GM19099 (cell line): ENCODE measurements around the gene SPATA32.

Source experiments
- POLR2A ChIP-seq: IDR thresholded peaks from 3 replicates; pipeline ENCODE4 v1.6.1; 2011; ENCODE audit warnings: low read depth; ENCODE audit not compliant: insufficient read length; ENCODE audit errors: extremely low read depth

The SPATA32 gene

GRCh38 chr17:45261577-45262515 lies at the start of gene SPATA32:
Gene SPATA32, minus strand, starts transcription at chr17:45262094. Its CDS starts 78 bp downstream, at chr17:45262016.
- TF ChIP-seq POLR2A, result no peak

- TF ChIP-seq POLR2A, result no peak
Measured at GRCh38 chr17:45311401-45311759, 49.5 kb upstream of the SPATA32 start.

GRCh38 chr17:45310380-45311324 lies 48.8 kb upstream of the SPATA32 start:
- TF ChIP-seq POLR2A, result no peak

DNA sequence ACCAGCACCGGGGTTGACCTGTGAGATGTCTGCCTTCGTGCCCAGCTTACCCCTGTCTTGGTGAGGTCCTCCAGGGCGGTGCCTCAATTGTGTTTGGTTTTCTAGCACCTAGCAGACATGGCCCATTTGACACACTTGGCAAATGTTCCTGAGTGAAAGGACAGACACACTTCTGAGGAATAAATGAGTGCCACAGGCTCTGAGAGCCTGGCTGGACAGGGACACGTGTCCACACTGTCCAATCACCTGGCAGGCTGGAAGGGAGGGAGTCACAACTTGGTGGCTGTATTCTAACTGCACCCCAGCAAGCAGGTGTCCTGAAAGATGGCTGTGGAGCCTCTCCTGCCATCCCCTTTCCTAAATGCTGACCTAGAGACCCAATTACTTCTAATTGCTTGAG lies 47.5 kb upstream of the SPATA32 start:
- no peak for TF ChIP-seq POLR2A

DNA sequence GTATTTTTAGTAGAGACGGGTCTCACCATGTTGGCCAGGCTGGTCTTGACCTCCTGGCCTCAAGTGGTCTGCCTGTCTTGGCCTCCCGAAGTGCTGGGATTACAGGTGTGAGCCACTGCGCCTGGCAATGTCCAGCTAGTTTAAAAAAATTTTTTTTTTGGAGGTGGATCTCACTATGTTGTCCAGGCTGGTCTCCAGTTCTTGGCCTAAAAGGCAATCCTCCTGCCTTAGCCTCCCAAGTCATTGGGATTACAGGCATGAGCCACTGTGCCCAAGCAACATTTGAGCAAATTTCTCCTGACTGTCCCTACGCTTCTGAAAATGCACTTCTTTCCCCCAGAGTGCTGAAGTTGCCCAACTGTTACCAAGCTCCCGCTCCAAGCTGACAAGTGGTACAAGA lies 46.9 kb upstream of the SPATA32 start:
- no peak for TF ChIP-seq POLR2A

GRCh38 chr17:45308016-45308365 lies 46.1 kb upstream of the SPATA32 start:
- TF ChIP-seq POLR2A, result no peak

DNA sequence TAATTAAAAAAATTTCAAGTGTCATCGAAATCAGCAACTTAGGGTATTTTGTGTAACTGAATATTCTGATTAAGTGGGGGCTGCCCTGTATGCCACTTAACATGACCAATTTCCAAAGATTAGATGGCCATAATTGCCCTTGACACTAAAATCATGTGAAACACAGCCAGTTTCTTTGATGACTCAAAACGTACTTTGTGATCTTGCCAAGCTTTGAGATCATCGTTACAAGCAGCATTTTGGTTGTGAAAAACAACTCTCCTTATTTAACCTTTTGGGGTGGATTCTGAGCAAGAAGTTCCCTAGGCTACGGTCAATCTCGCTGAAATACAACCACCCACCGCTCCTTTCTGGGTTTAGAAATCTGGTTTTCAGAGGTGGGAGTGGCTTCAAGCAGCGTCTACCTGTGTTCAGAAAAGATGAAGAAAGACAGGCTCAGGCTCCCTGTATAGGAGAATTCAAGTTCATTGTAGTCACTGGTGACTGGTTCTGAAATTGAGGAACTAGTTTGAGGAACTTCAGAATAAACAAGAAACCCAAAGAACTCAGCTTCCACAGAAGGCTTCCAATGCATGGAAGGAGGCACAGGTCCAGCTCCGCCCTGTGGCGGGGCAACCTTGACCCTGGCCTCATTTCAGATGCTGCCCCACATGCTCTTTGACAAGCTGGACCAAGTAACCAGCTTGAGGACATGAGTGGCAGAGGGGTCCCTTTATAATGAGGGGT lies 45.6 kb upstream of the SPATA32 start:
- TF ChIP-seq POLR2A, result peak; percentile 31

DNA sequence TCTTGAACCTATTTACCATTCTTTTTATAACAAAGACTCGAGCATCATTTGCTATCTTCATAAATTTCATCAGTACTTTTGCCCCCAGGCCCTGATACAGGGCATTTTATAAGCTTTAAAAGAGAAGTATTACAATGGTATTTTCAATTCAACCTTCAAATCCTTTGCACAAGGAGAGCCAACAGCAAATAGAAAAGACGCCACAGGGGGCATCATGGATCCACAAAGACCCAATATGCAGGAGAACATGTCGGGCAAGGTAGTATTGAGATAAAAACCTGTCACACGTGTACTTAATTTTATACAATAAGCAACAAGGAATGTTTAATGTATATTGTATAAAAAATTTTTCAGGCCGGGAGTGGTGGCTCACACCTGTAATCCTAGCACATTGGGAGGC lies 44.7 kb upstream of the SPATA32 start:
- no peak for TF ChIP-seq POLR2A

- no peak for TF ChIP-seq POLR2A
Measured at GRCh38 chr17:45306094-45306493, 44.2 kb upstream of the SPATA32 start.

DNA sequence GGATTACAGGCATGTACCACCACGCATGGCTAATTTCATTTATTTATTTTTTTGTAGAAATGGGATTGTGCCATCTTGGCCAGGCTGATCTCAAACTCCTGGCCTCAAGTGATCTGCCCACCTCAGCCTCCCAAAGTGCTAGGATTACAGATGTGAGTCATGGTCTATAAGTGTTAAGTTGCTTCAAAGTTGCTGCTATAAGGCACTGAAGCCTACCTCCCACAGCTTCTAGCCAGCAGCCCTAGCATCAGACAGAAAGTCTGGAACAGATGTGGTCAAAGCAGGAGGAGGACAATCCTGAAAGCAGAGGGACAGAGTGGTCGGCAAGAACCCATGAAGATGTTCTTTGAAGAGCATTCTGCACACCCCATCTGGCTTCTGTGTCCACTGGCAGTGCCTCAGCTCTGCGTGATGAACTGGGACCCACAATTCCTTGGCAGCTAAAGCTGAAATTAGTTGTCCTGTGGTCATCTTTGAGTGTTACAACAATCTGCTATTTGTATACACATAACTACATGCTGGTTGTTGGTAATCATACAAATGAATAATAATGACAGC lies 43.7 kb upstream of the SPATA32 start:
- TF ChIP-seq POLR2A, result no peak

DNA sequence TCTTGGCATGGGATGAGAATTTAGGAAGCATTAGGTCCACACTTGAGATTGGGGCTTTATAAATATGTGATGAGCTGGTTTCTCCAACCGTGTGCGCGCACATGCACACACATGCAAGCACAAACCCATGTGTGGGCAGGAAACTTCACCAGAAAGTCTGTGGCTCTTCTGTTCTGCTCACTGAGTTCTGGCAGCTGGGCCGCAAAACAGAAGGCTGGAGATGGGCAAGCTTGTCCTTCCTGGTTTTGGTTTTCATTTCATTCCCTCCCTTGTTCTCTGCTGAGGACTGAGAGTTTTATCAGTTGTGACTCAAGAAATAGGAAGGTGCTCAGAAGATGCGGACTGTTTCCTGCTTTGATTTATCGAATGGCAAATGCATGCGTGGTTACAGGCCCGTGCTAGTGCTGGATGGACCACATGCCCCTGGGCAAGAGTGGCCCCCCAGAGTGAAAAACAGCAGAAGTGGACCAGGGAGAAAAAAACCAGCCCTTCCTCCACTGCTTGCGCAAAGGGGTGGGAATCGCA lies 40.8 kb upstream of the SPATA32 start:
- peak; percentile 24 for TF ChIP-seq POLR2A

DNA sequence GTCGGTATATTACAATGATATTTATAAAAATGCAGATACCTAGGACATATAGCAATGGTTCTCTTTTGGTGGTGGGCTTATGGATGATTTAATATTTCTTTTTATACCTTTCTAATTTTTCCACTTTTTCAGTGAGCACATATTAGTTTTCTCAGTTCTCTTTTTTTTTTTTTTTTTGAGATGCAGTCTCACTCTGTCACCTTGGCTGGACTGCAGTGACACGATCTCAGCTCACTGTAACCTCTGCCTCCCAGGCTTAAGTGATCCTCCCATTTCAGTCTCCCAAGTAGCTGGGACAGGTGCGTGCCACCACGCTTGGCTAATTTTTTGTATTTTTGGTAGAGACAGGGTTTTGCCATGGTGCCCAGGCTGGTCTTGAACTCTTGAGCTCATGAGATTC lies 39.8 kb upstream of the SPATA32 start:
- TF ChIP-seq POLR2A, result no peak

- no peak for TF ChIP-seq POLR2A
Measured at GRCh38 chr17:45300060-45300751, 38.3 kb upstream of the SPATA32 start.

DNA sequence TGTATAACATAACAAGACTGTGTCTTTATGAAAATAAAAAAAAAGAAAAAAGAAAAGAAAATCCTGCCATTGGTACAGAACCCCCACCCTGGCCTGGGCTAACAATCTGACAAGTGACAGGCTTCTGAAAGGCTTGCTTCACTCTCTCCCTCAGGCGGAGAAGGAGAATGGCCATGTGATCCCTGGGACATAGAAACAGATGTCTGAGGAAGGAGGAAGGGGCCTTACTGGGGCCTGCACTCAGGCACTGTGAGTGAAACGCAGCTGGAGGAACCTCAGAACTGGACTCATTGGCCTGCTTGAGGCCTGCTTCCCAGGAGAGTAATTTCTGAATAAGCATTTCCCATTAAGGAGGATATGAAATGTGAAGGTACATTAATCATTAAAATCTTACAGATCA lies 37.5 kb upstream of the SPATA32 start:
- TF ChIP-seq POLR2A, result no peak

DNA sequence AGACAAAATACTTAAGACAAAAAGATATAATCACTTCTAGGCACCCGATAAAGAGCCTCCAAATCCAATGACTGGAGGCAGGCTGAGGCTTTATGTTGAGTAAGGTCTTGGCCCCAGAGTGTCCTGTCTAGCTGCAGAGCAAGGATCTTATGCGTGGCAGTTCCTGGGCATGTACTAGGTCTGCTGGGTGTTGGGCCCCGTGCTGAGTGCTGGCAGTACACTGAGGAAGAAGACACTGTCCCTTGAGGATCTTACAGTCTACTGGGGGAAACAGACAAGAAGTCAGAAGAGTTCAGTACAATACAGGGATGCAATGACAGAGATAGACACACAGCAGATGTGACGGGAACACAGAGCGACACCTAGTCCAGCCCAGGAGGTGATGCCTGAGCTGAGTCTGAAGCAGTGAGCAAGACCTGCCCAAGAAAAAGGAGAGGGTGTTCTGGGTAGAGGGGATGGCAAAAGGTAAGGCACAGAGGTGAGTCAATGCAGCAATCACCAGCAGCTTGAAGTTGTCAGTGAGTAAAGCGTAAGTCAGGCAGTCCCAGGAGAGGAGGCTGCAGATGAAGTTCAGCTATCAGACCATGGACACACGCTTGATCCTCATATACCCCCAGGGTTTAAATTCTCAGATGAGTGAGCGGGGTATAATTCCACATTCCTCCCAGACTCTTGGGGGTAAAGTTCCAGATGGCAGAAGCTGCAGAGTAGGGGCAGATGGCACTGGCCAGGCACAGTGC lies 36.8 kb upstream of the SPATA32 start:
- no peak for TF ChIP-seq POLR2A
